Cardiac fibroblast (primary cell): ENCODE results near the gene SLC38A9.
A peak's percentile ranks its signal among the peaks of the same experiment; 100 is the strongest.
"Not testable (repeated sequence)": the region's sequence is repeated elsewhere in the genome, so short reads cannot be mapped to it uniquely, and the experiment has no call there.

Experiments used
- DNase-seq, 2 donors: peaks; one replicate each; pipeline versions ENCODE4 v3.0.0 to v3.0.0-alpha.2; 2010; ENCODE audit warnings: low read depth in 2 of 2
- H3K4me3 ChIP-seq, 2 donors: replicated peaks in 1 of 2; 1 replicate in 1 of 2; 2 replicates in 1 of 2; pipeline ENCODE4 v1.5.1; 2011; ENCODE audit warnings: low read depth in 2 of 2, low read length in 2 of 2, mild to moderate bottlenecking in 2 of 2, moderate library complexity in 1 of 2
- CTCF ChIP-seq: IDR thresholded peaks from one replicate; pipeline ENCODE4 v1.5.1; 2011; ENCODE audit warnings: low read depth, mild to moderate bottlenecking, low read length, inconsistent platforms

The SLC38A9 gene

GRCh38 chr5:55712023-55712859 is at the start of gene SLC38A9:
Gene SLC38A9, minus strand, starts transcription at chr5:55712324. Its CDS starts 14,366 bp downstream, at chr5:55697958.
- peak within 1 kb of the TSS; percentile 92 to 96 for H3K4me3 ChIP-seq
- no peak for TF ChIP-seq CTCF
- DNase-seq = peak; percentile 94 to 95

GRCh38 chr5:55761721-55762120 is 49.6 kb upstream of the SLC38A9 start:
- not testable (repeated sequence) for DNase-seq, H3K4me3 ChIP-seq

- no peak for TF ChIP-seq CTCF
- DNase-seq = no peak
Observed at GRCh38 chr5:55758714-55759113, 46.6 kb upstream of the SLC38A9 start.

GRCh38 chr5:55758231-55758630 is 46.1 kb upstream of the SLC38A9 start:
- no peak for TF ChIP-seq CTCF
- H3K4me3 ChIP-seq = no peak overlapping the region
- no peak for DNase-seq

More at GRCh38 chr5:55758714-55759113, 46.6 kb upstream of the SLC38A9 start:
- no peak overlapping the region for H3K4me3 ChIP-seq

- no peak for TF ChIP-seq CTCF
- no peak for DNase-seq
- H3K4me3 ChIP-seq = no peak overlapping the region
Observed at GRCh38 chr5:55750499-55750898, 38.4 kb upstream of the SLC38A9 start.

- TF ChIP-seq CTCF = no peak
- no peak overlapping the region for H3K4me3 ChIP-seq
- DNase-seq = no peak
Observed at GRCh38 chr5:55750063-55750462, 37.9 kb upstream of the SLC38A9 start.

- DNase-seq = no peak
- no peak overlapping the region for H3K4me3 ChIP-seq
- TF ChIP-seq CTCF = no peak
Observed at GRCh38 chr5:55749387-55749786, 37.3 kb upstream of the SLC38A9 start.
